Adipocyte (in vitro differentiated cells): ENCODE results near the gene NAA38.
"Not testable (repeated sequence)": the region's sequence is repeated elsewhere in the genome, so short reads cannot be mapped to it uniquely, and the experiment has no call there.

ENCODE experiments used
- DNase-seq: peaks from one replicate; pipeline ENCODE4 v3.0.0-alpha.2; 2015; ENCODE audit warnings: low read depth
- H3K27me3 ChIP-seq: replicated peaks from 2 replicates; pipeline ENCODE4 v1.7.0; 2013; ENCODE audit warnings: mild to moderate bottlenecking, low read length, moderate library complexity; ENCODE audit not compliant: control insufficient read depth, insufficient read depth
- H3K36me3 ChIP-seq: 2 replicates; pipeline ENCODE4 v1.7.0; 2013; ENCODE audit warnings: low read length, mild to moderate bottlenecking, moderate library complexity; ENCODE audit not compliant: control insufficient read depth, insufficient read depth, severe bottlenecking
- H3K4me1 ChIP-seq: 2 replicates; pipeline ENCODE4 v1.7.0; 2013; ENCODE audit warnings: mild to moderate bottlenecking, low read length, moderate library complexity; ENCODE audit not compliant: control insufficient read depth, insufficient read depth
- H3K4me3 ChIP-seq: 2 replicates; pipeline ENCODE4 v1.7.0; 2013; ENCODE audit warnings: mild to moderate bottlenecking, low read length, moderate library complexity
- H3K9ac ChIP-seq: 2 replicates; pipeline ENCODE4 v1.7.0; 2013; ENCODE audit warnings: mild to moderate bottlenecking, low read length, moderate library complexity
- H3K9me3 ChIP-seq: 2 replicates; pipeline ENCODE4 v1.7.0; 2013; ENCODE audit warnings: mild to moderate bottlenecking, low read length, moderate library complexity; ENCODE audit not compliant: control insufficient read depth

Gene NAA38

DNA sequence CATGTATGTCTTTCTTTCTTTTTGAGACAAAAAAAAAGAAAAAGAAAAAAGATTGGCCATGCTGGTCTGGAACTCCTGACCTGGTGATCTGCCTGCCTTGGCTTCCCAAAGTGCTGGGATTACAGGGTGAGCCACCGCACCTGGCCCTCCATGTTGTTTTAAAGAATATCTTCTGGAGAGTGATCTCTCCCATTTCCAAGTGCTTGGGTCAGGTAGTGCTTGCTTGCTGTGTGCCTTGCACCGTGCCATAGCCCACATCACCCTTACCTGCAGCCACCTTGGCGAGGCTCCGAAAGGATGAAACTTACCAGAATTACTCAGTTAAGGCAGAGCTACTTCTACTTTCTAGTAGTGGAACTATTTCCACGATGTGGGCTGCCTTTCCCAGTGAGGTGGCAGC is 42.4 kb downstream of the NAA38 start:
- H3K4me3 ChIP-seq, result no peak overlapping the region
- H3K27me3 ChIP-seq, result peaks cover 48% of the 10 kb centered on the region
- no peak overlapping the region for H3K9ac ChIP-seq
- H3K36me3 ChIP-seq, result no peaks in the 10 kb centered on the region
- no peaks in the 10 kb centered on the region for H3K4me1 ChIP-seq
- H3K9me3 ChIP-seq, result no peaks in the 10 kb centered on the region
- DNase-seq, result no peak

DNA sequence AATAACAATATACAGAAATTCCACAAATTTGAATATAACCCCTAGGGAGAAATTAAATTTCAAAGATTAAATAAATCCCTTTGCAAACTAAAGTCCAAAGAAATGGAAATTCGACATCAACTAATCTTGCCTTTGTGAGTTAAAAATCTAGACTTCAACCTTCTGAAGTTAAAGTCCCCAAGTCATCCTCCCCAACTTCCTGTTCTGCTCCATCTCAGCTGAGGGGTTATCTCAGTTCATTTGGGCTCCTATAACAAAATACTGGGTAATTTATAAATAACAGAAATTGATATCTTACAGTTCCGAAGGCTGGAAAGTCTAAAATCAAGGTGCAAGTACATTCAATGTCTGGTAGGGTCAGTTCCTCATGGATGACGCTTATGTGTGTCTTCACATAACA is 46.1 kb downstream of the NAA38 start:
- Histone ChIP-seq H3K4me1 (peaks cover 5% of the 10 kb centered on the region), H3K9me3 (no peaks in the 10 kb centered on the region), H3K27me3 (peaks cover 15% of the 10 kb centered on the region), H3K36me3 (no peaks in the 10 kb centered on the region), H3K4me3 (no peak overlapping the region), H3K9ac (no peak overlapping the region)
- DNase-seq, result no peak

DNA sequence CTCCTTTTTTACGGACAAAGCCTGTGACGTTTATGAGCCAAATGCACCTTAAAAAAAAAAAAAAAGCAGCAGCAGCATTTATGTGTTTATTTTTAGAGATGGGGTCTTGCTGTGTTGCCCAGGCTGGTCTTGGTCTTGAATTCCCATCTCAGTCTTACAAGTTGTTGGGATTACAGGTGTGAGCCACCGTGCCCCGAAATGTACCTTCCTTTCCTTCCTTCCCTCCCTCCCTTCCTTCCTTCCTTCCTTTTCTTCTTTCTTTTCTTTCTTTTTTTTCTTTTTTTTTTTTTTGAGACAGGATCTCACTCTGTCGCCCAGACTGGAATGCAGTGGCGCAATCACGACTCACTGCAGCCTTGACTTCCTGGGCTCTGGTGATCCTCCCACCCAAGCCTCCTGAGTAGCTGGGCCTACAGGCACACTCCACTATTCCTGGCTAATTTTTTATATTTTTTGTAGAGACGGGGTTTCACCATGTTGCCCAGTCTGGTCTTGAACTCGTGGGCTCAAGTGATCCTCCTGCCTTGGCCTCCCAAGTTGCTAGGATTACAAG is 47.5 kb downstream of the NAA38 start:
- not testable (repeated sequence) for H3K36me3 ChIP-seq, H3K27me3 ChIP-seq, H3K4me1 ChIP-seq, H3K4me3 ChIP-seq, H3K9me3 ChIP-seq, H3K9ac ChIP-seq
- peak; percentile 5 for DNase-seq

DNA sequence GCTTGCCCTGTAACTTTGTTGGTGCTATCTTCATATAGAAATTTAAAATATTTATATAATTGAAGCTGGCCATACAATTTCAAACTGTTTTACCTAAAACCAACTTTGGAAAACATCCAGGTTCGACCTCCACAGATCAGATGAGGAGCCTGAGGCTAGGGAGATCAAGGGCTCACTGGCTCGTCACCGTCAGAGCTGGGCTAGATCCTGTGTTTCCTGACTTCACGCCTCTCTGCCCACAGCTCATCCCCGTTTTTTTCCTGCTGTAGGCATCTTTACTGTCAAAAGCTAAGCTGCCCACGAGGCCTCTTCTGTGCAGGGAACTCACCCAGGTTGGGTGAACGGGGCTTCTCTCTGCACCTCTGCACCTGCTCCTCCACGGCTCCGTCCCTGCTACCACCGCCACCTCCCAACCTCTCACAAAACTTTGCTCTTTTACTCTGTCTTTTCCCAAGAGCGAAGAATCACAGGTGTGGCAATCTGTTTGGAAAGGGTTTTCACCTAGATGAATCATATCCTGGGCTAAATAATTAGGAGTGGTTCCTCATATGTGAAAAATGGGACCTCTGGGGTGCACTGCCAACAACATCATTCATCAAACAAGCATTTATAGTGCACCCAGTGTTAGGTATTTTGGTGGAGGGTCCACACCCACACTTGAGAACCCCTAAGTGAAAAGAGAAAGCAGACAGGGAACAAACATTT is 48.1 kb downstream of the NAA38 start:
- no peak overlapping the region for H3K4me3 ChIP-seq
- H3K9me3 ChIP-seq, result no peaks in the 10 kb centered on the region
- H3K9ac ChIP-seq, result no peak overlapping the region
- no peaks in the 10 kb centered on the region for H3K36me3 ChIP-seq
- DNase-seq, result no peak
- no peaks in the 10 kb centered on the region for H3K27me3 ChIP-seq
- H3K4me1 ChIP-seq, result peaks cover 5% of the 10 kb centered on the region

DNA sequence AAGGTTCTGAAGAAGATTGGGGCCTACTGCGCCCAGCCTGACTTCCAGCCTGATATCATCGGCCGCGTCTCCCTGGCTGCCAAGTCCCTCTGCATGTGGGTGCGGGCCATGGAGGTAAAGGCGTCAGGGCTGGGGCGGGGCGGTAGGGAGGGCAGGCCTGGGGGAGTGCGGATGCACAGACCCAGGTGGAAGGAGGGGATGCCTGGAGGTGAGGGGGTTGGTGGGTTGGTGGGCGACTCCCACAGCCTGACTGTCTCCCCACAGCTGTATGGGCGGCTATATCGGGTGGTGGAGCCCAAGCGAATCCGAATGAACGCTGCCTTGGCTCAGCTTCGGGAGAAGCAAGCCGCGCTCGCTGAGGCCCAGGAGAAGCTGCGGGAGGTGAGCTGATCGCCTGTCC is 50.2 kb downstream of the NAA38 start:
- DNase-seq, result no peak
- peaks cover 2% of the 10 kb centered on the region for H3K27me3 ChIP-seq

More for the DNA sequence above, 50.2 kb downstream of the NAA38 start:
- H3K4me3 ChIP-seq, result no peak overlapping the region
- H3K36me3 ChIP-seq, result no peaks in the 10 kb centered on the region
- H3K4me1 ChIP-seq, result peaks cover 12% of the 10 kb centered on the region
- no peak overlapping the region for H3K9ac ChIP-seq
- H3K9me3 ChIP-seq, result no peaks in the 10 kb centered on the region
